Upper lobe of left lung (tissue), 6 donors: ENCODE measurements around the gene DNAAF3. TPM values are rescaled to one million over a fixed set of nuclear protein-coding genes. Genes with fewer than 3 reads are reported as not detected.

Experiments
- ATAC-seq, 2 donors: fragments of 200-7000 bp; cut with Tn5 transposase; one replicate each; pipeline ENCODE4 v1.9.1; 2022; ENCODE audit warnings: mild to moderate bottlenecking in 2 of 2, moderate library complexity in 2 of 2; ENCODE audit not compliant: low FRiP score in 2 of 2
- DNase-seq, 2 donors: peaks; one replicate each; pipeline ENCODE4 v3.0.0-alpha.2; 2019 to 2020
- H3K27ac ChIP-seq, 4 donors: fragments of 200-600 bp; sonication (generic); one replicate each; pipeline ENCODE4 v1.5.1; 2016 to 2019
- H3K27me3 ChIP-seq, 4 donors: fragments of 200-600 bp; sonication (generic); one replicate each; pipeline ENCODE4 v1.5.1; 2017 to 2019
- H3K36me3 ChIP-seq, 4 donors: fragments of 200-600 bp; sonication (generic); one replicate each; pipeline ENCODE4 v1.5.1; 2016 to 2019
- H3K4me1 ChIP-seq, 4 donors: fragments of 200-600 bp; sonication (generic); one replicate each; pipeline ENCODE4 v1.5.1; 2018 to 2019
- H3K4me3 ChIP-seq, 4 donors: fragments of 200-600 bp; sonication (generic); one replicate each; pipeline ENCODE4 v1.5.1; 2017 to 2019; ENCODE audit warnings: mild to moderate bottlenecking in 2 of 4, moderate library complexity in 1 of 4
- H3K9me3 ChIP-seq, 4 donors: fragments of 200-600 bp; sonication (generic); one replicate each; pipeline ENCODE4 v1.5.1; 2018 to 2019
- EP300 ChIP-seq, 4 donors: sonication (generic); formaldehyde crosslinking; IDR thresholded peaks; one replicate each; pipeline ENCODE4 v1.5.1; 2017; ENCODE audit warnings: antibody characterized with exemption in 4 of 4, control low read depth in 2 of 4
- POLR2A ChIP-seq, 4 donors: fragments of 450-650 bp; IDR thresholded peaks; one replicate each; pipeline ENCODE4 v1.5.1; 2016 to 2017; ENCODE audit warnings: antibody characterized with exemption in 4 of 4, mild to moderate bottlenecking in 2 of 4
- POLR2AphosphoS5 ChIP-seq, 2 donors: sonication (generic); formaldehyde crosslinking; IDR thresholded peaks; one replicate each; pipeline ENCODE4 v1.5.1; 2017; ENCODE audit warnings: antibody characterized with exemption in 2 of 2
- WGBS, 2 donors: methylation state at CpG; one replicate each; pipeline ENCODE4 v1.1.5; 2017 to 2018; 5-methylcytosine and 5-hydroxymethylcytosine counted together
- total RNA-seq, 6 donors: library from RNA; depleted of rRNA in 4 of 6; stranded (reverse); fragments of >200 nt in 4 of 6; gene quantifications; one replicate each; pipeline versions ENCODE4 v1.1.0 to v1.2.1, GENCODE V29; 2016 to 2021
- TF ChIP-seq, protein P1 (sequence below), 6 experiments: fragments of 450-650 bp in 4 of 6; fragments of 200-600 bp in 2 of 6; sonication (generic) in 2 of 6; IDR thresholded peaks; one replicate each; pipeline ENCODE4 v1.5.1; 2016 to 2019; ENCODE audit warnings: antibody characterized with exemption in 6 of 6
- donor health status: DM: no; HTN: no; CAD: no; lungs with moderate emphysema.
- donor health status: DM: no; HTN: yes; CAD: no; lungs with severe emphysema.

DNAAF3 gene
- total RNA-seq = 10 to 100 TPM in 4 of 6 donors, 1 to 10 TPM in 2; 4.2 to 27.4 (median 18.3) TPM

DNA sequence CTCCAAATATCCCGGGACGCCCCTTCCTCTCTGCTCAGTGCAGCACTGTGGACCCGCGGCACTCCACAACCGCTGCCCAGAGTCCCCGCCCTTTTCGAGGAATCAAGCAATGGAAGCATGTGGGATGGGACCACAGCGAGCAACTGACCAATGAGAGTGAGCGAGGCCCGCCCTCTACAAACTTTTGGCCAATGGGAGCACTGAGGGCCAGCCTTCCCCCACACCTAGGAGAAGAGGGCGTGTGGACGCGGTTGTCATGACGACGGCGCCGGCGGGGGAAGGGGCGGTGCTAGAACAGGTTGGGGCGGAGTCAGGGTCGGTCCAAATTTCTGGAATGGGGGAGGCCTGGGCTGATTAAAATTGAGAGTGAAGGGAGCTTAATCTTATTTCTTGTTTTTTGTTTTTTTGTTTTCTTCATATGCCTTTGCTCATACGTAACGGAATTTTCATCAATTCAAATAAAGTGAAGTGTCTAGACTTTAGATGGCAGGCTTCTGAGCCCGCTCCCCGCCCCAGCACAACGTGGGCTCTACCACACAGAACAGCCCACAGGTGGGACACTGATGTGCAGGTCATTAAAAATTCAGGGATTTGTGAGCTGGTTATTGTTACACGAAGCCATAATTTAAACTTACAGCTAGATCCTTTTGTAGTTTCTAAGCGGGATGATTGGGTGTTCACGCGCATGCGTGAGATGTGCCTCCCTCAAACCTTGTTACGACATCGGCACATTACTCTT, at the start of gene DNAAF3:
DNAAF3 (minus strand) TSS at position 84 of the 739 bp plus-strand sequence. CDS start 200 bp downstream, outside the sequence.
- no peak for TF ChIP-seq EP300 (IDR thresholded peaks at IDR 0.05)
- TF ChIP-seq POLR2AphosphoS5 (IDR thresholded peaks at IDR 0.05) = no peak
- TF ChIP-seq, protein P1, sequence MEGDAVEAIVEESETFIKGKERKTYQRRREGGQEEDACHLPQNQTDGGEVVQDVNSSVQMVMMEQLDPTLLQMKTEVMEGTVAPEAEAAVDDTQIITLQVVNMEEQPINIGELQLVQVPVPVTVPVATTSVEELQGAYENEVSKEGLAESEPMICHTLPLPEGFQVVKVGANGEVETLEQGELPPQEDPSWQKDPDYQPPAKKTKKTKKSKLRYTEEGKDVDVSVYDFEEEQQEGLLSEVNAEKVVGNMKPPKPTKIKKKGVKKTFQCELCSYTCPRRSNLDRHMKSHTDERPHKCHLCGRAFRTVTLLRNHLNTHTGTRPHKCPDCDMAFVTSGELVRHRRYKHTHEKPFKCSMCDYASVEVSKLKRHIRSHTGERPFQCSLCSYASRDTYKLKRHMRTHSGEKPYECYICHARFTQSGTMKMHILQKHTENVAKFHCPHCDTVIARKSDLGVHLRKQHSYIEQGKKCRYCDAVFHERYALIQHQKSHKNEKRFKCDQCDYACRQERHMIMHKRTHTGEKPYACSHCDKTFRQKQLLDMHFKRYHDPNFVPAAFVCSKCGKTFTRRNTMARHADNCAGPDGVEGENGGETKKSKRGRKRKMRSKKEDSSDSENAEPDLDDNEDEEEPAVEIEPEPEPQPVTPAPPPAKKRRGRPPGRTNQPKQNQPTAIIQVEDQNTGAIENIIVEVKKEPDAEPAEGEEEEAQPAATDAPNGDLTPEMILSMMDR (IDR thresholded peaks at IDR 0.05) = no peak
- TF ChIP-seq POLR2A (IDR thresholded peaks at IDR 0.05) = no peak
- H3K27ac ChIP-seq = no peak within 1 kb of the TSS
- 3% methylated on average over 28 to 33 of the region's 33 CpGs for WGBS, 2 donors
- DNase-seq (peak; percentile 93 to 95), ATAC-seq (peak; percentile 98)
- peaks cover 4 to 20% (median 9%) of the 10 kb centered on the region in 4 donors for H3K4me1 ChIP-seq
- no peaks in the 10 kb centered on the region for H3K9me3 ChIP-seq
- H3K27me3 ChIP-seq = peaks cover 0 to 39% (median 15%) of the 10 kb centered on the region in 4 donors
- no peaks in the 10 kb centered on the region for H3K36me3 ChIP-seq
- peak within 1 kb of the TSS; percentile 29 to 60 (median 49) for H3K4me3 ChIP-seq

DNA sequence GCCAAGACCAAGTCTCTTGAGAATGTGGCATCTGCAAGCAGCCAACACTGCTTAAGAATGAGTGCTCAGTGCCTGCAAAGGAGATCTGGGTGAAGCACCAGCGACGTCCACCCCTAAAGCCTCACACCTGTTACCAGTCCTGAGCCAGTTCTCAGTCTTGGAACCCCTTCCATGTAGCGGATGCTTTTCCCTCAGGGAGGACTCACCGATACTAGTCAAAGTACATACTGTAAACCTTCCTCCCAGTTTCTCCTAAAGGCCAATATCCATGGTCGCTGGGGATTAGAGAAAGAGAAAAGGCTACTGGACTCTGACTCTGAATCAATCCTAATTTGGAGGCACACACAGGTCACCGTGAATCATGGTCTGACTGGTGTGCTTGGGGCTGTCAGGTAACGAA, 47.1 kb upstream of the DNAAF3 start:
- Histone ChIP-seq H3K27ac (no peak overlapping the region), H3K4me1 (peaks cover 10 to 14% (median 12%) of the 10 kb centered on the region in 4 donors), H3K36me3 (no peaks in the 10 kb centered on the region), H3K27me3 (no peaks in the 10 kb centered on the region), H3K9me3 (peaks cover 0 to 13% (median 5%) of the 10 kb centered on the region in 4 donors), H3K4me3 (no peak overlapping the region)
- WGBS, 2 donors = 86 to 87% methylated on average over 5 to 7 of the region's 7 CpGs
- TF ChIP-seq POLR2AphosphoS5 (IDR thresholded peaks at IDR 0.05) (no peak), POLR2A (IDR thresholded peaks at IDR 0.05) (no peak), EP300 (IDR thresholded peaks at IDR 0.05) (no peak)
- TF ChIP-seq, protein P1 (IDR thresholded peaks at IDR 0.05) = no peak
- ATAC-seq (no peak), DNase-seq (no peak)

DNA sequence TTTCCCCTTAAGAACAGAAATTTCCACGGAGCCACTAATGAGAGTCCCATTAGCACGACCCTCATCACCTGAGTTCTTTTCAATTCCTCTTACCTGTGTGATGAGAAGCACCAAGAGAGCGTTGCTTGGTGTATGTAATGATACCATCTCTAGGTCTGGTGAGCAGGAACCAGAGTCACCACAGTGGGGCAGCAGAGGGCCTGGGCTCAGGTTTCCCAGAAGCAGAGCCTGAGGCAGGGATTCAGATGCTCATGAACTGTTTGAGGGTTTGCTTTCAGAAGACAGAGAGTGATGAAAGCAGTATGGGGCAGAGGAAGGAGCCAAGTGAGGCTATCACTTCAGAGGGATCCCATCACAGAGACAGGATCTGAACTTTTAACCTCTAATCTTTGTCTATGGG, 46.0 kb upstream of the DNAAF3 start:
- ATAC-seq (no peak), DNase-seq (peak in 1 of 2 donors; percentile 36)
- WGBS, 2 donors = 84 to 87% methylated on average over 3 of the region's 3 CpGs
- no peak for TF ChIP-seq POLR2A (IDR thresholded peaks at IDR 0.05)
- TF ChIP-seq, protein P1 (IDR thresholded peaks at IDR 0.05) = peak in 2 of 6 experiments; percentile 14 to 16
- Histone ChIP-seq H3K27me3 (no peaks in the 10 kb centered on the region), H3K9me3 (peaks cover 0 to 13% (median 5%) of the 10 kb centered on the region in 4 donors), H3K36me3 (no peaks in the 10 kb centered on the region), H3K27ac (no peak overlapping the region), H3K4me3 (no peak overlapping the region), H3K4me1 (peaks cover 10 to 13% (median 12%) of the 10 kb centered on the region in 4 donors)

DNA sequence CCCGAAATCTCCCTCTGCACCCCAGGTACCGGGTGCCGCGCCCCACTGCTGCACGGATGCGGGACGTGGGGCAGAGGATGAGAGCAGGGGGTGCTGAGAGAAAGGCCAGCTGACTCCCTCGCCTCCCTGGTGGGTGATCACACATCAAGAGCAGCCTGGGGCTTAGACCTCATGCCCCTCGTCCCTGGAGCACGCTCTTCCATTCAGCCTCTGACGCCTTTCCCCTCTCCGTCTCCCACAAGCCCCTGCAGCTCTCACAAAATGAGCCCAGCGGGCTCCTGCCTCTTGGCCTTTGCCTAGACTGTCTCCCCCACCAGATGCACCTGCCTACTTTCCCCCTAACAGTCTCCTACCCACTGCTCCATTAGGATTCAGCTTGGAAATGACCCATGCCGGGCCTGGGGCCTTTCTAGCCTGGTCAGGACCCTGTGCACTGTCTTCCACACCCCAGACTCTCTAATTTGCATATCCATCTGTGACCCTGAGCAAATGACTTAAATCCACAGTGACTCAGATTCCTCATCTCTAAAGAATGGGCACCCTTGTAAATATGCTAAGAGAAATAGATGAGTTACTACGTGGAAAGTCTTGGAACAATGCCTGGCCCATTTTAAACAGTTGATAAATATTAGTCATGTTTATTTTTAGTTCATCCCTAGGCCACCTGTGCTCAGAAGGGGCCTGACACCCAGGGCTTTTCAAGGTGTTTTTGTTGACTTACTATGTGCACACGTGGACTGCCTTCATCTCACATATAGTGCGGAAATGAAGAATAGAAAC, 43.5 kb upstream of the DNAAF3 start:
- DNase-seq = no peak
- Histone ChIP-seq H3K9me3 (peaks cover 0 to 13% (median 5%) of the 10 kb centered on the region in 4 donors), H3K4me1 (peaks cover 0 to 6% (median 5%) of the 10 kb centered on the region in 4 donors), H3K27ac (no peak overlapping the region), H3K27me3 (no peaks in the 10 kb centered on the region), H3K36me3 (no peaks in the 10 kb centered on the region), H3K4me3 (no peak overlapping the region)
- ATAC-seq = no peak
- TF ChIP-seq POLR2AphosphoS5 (IDR thresholded peaks at IDR 0.05) (no peak), EP300 (IDR thresholded peaks at IDR 0.05) (no peak), POLR2A (IDR thresholded peaks at IDR 0.05) (no peak)
- TF ChIP-seq, protein P1 (IDR thresholded peaks at IDR 0.05) = no peak
- 72 to 74% methylated on average over 16 to 17 of the region's 17 CpGs for WGBS, 2 donors
